Right atrium auricular region (tissue), 2 donors: ENCODE measurements around the gene WDR48. TPM values are rescaled to one million over a fixed set of nuclear protein-coding genes. Genes with fewer than 3 reads are reported as not detected.
A peak's percentile ranks its signal among the peaks of the same experiment; 100 is the strongest.

Experiments used
- DNase-seq: peaks from one replicate; pipeline ENCODE4 v3.0.0-alpha.2; 2019; ENCODE audit warnings: low spot score
- H3K27ac ChIP-seq, 2 donors: fragments of 200-600 bp; sonication (generic); 1 replicate in 1 of 2; 2 replicates in 1 of 2; pipeline ENCODE4 v1.5.1; 2016 to 2019
- H3K27me3 ChIP-seq, 2 donors: fragments of 200-600 bp; sonication (generic); one replicate each; pipeline versions ENCODE4 v1.5.1 to v1.6.0; 2017 to 2019
- H3K36me3 ChIP-seq: fragments of 200-600 bp; sonication (generic); one replicate; pipeline ENCODE4 v1.5.1; 2016
- H3K4me1 ChIP-seq, 2 donors: fragments of 200-600 bp; sonication (generic); one replicate each; pipeline versions ENCODE4 v1.5.1 to v1.6.0; 2017 to 2019
- H3K4me3 ChIP-seq, 2 donors: fragments of 200-600 bp; sonication (generic); 1 replicate in 1 of 2; 2 replicates in 1 of 2; pipeline ENCODE4 v1.5.1; 2017 to 2019; ENCODE audit warnings: mild to moderate bottlenecking in 1 of 2, moderate library complexity in 1 of 2
- H3K9me3 ChIP-seq, 2 donors: fragments of 200-600 bp; sonication (generic); one replicate each; pipeline ENCODE4 v1.5.1; 2019
- total RNA-seq, 2 donors: library from RNA; depleted of rRNA; stranded (reverse); fragments of >200 nt; gene quantifications; one replicate each; pipeline ENCODE4 v1.1.0, GENCODE V29; 2016
- TF ChIP-seq, protein P1 (sequence below), 2 donors: fragments of 200-600 bp; sonication (generic); IDR thresholded peaks; one replicate each; pipeline ENCODE4 v1.5.1; 2019; ENCODE audit warnings: antibody characterized with exemption in 2 of 2

Gene WDR48
- total RNA-seq, 2 donors from 2014 or later, result 11.9 to 17.1 TPM

DNA sequence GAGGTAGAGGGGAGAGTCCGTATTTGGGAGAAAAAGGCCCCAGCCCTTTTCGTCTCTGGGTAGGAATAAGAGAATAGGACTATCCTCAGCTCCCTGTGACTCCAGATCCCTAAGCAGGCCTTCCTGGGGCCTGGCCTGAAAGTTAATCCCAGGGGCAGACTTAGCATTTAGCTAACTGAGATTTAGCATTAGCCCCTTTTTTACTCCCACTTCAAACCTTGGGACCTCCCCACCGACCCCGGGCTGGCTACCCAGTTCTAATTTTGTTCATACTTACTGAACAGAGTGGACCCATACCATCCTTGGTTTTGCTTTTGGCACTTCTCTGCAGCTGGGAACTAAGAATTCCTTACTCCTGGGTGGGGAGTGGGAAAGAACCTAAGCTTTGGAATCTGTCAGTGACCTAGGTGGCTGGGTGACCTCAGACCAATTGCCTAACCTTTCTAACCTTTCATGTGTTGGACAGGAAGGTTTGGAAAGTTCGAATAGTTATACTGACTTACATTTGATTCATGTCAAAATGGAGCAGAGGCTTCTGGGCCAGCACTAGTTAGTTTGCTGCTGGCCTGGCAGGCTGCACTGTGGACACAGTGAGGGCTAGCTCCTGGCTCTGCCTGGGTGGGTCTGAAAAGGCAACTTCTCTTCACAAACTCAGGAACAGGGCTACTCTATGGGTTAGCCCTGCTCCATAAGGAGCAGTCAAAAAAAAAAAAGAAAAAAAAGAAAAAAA is 67.3 kb downstream of the WDR48 start:
- Histone ChIP-seq H3K27me3 (no peaks in the 10 kb centered on the region), H3K4me3 (no peak overlapping the region), H3K9me3 (no peaks in the 10 kb centered on the region), H3K27ac (no peak overlapping the region), H3K4me1 (no peaks in the 10 kb centered on the region), H3K36me3 (no peaks in the 10 kb centered on the region)
- TF ChIP-seq, protein P1, sequence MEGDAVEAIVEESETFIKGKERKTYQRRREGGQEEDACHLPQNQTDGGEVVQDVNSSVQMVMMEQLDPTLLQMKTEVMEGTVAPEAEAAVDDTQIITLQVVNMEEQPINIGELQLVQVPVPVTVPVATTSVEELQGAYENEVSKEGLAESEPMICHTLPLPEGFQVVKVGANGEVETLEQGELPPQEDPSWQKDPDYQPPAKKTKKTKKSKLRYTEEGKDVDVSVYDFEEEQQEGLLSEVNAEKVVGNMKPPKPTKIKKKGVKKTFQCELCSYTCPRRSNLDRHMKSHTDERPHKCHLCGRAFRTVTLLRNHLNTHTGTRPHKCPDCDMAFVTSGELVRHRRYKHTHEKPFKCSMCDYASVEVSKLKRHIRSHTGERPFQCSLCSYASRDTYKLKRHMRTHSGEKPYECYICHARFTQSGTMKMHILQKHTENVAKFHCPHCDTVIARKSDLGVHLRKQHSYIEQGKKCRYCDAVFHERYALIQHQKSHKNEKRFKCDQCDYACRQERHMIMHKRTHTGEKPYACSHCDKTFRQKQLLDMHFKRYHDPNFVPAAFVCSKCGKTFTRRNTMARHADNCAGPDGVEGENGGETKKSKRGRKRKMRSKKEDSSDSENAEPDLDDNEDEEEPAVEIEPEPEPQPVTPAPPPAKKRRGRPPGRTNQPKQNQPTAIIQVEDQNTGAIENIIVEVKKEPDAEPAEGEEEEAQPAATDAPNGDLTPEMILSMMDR (IDR thresholded peaks at IDR 0.05), result no peak
- DNase-seq, result no peak

DNA sequence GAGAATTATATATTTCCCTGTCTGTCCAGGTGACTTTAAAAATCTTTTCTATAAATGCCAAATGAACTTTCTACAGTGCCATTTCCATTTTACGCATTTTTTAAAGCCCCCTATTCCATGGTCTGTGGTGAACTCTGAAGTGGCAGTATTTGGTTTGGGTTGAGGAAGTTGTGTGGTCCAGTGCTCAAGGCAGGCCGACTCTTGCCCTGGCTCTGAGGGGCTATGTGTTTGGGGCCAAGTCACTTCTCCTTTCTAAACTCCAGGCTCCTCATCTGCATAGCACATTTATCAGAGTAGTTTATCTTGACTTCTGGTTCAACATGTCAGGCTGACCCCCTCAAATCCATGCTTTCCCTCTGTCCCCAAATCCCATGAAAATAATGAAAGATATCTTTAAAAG is 69.8 kb downstream of the WDR48 start:
- H3K36me3 ChIP-seq, result no peaks in the 10 kb centered on the region
- H3K4me1 ChIP-seq, result peaks cover 0 to 6% of the 10 kb centered on the region in 2 donors
- DNase-seq, result no peak
- TF ChIP-seq, protein P1 (IDR thresholded peaks at IDR 0.05), result no peak
- H3K9me3 ChIP-seq, result no peaks in the 10 kb centered on the region
- no peaks in the 10 kb centered on the region for H3K27me3 ChIP-seq
- H3K27ac ChIP-seq, result no peak overlapping the region
- H3K4me3 ChIP-seq, result no peak overlapping the region

DNA sequence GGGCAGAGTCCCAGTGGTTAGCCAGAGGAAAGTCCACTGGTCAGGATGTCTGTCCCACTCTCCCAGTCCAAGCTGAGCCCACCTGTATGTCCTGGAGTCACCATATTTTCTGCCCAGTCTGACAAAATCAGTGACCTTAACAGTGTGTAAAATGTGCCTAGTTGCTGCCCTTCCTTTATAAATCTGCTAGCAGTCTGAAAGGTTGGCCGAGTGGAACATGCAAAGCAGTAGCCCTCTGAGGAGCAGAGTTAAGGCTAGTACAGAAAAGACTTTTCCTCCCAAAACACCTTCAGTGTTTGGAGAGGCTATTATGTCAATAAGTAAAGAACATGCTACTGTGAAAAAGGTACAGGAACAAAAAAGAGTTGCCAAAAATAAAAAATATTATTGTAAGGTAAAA is 71.0 kb downstream of the WDR48 start:
- H3K27me3 ChIP-seq, result no peaks in the 10 kb centered on the region
- no peaks in the 10 kb centered on the region for H3K9me3 ChIP-seq
- H3K36me3 ChIP-seq, result no peaks in the 10 kb centered on the region
- TF ChIP-seq, protein P1 (IDR thresholded peaks at IDR 0.05), result no peak
- DNase-seq, result no peak
- no peak overlapping the region for H3K4me3 ChIP-seq
- H3K27ac ChIP-seq, result no peak overlapping the region
- H3K4me1 ChIP-seq, result peaks cover 0 to 13% of the 10 kb centered on the region in 2 donors

DNA sequence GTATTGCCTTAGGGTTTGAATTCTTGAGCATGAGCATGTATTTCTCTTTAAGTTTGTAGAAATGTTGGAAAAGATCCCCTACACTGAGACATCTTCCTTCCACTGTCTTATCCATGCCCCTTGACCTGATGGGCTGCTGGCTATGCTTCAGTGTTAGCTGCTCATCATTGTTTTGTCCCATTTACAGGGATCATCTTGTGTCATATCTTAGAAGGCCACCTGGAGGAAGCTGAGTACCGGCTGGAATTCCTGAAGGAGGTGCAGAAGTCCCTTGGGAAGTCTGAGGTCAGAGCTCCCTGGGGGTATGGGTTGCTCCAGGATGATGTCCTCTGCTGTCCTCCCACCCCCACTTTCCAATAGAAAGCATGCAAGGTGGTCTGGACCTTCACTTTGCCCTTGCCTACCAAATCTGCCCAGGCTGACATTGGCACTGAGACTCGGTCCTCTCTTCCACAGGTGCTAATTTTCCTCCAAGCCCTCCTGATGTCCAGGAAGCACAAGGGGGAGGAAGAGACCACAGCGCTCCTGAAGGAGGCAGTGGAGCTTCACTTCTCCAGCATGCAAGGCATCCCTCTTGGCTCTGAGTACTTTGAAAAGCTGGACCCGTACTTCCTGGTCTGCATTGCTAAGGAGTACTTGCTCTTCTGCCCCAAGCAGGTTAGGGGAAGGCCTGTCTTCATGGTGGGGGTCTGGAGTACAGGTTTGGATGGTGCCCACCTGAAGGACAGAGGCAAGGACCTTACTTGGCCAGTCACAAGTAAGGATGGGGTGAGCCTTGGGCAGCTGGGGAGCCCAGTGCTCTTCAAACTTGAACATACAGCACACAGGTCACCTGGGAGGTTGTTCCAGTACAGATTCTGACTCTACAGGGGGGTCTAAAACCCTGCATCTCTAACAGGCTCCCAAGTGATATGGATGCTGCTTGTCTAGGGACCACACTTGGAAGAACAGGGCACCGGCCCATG is 73.3 kb downstream of the WDR48 start:
- TF ChIP-seq, protein P1 (IDR thresholded peaks at IDR 0.05), result peak in 1 of 2 donors; percentile 49
- H3K9me3 ChIP-seq, result no peaks in the 10 kb centered on the region
- no peaks in the 10 kb centered on the region for H3K36me3 ChIP-seq
- H3K27me3 ChIP-seq, result no peaks in the 10 kb centered on the region
- no peak overlapping the region for H3K4me3 ChIP-seq
- peaks cover 0 to 13% of the 10 kb centered on the region in 2 donors for H3K4me1 ChIP-seq
- H3K27ac ChIP-seq, result no peak overlapping the region
- DNase-seq, result no peak

DNA sequence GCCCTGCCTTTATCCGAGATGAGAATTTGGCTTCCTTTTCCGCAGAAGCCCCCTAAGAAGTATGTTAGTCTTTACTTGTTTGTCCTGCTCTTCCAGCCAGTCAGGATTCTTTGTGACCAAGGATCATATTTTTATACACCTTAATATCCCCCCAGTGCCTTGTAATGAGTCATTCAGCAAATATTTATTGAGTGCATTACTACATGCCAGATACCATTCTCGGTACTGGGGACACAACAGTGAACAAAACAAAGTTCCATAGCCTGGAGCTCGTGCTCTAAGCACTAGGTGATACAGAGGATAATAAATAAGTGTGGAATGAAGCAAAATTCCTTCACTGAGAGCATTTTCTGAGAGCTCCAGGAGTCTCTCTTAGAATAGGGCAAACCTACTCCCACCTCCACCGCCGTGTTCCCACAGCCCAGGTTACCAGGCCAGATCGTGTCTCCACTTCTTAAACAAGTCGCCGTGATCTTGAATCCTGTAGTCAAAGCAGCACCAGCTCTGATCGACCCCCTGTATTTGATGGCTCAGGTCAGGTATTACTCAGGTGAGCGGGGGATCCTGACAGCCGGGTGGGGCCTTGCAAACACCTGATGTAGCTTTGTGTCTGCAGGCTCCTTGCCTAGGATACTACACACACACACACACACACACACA is 74.2 kb downstream of the WDR48 start:
- Histone ChIP-seq H3K27ac (no peak overlapping the region), H3K27me3 (no peaks in the 10 kb centered on the region), H3K4me1 (peaks cover 0 to 13% of the 10 kb centered on the region in 2 donors), H3K4me3 (no peak overlapping the region), H3K36me3 (no peaks in the 10 kb centered on the region), H3K9me3 (no peaks in the 10 kb centered on the region)
- TF ChIP-seq, protein P1 (IDR thresholded peaks at IDR 0.05), result no peak
- DNase-seq, result no peak
